NCI-H1092 (cell line): ENCODE measurements around the gene C19orf73.
"Not testable (repeated sequence)": the region's sequence is repeated elsewhere in the genome, so short reads cannot be mapped to it uniquely, and the experiment has no call there.

ENCODE experiments used
- DNase-seq: peaks from one replicate; lab custom pipeline; 2025; lab: John Stamatoyannopoulos, UW

The C19orf73 gene

DNA sequence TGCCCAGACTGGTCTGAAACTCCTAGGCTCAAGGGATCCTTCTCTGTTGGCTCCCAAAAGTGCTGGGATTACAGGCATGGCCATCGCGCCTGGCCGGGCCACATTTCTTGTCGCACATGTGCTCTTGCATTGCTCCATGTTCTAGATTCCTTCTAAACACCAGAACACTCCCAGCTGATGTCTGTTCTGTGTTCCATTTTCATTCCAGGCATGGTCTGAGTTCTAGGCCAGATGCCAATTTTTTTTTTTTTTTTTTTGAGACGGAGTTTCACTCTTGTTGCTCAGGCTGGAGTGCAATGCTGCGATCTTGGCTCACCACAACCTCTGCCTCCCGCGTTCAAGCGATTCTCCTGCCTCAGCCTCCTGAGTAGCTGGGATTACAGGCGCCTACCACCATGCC is 2.9 kb upstream of the C19orf73 start:
- not testable (repeated sequence) for DNase-seq

DNA sequence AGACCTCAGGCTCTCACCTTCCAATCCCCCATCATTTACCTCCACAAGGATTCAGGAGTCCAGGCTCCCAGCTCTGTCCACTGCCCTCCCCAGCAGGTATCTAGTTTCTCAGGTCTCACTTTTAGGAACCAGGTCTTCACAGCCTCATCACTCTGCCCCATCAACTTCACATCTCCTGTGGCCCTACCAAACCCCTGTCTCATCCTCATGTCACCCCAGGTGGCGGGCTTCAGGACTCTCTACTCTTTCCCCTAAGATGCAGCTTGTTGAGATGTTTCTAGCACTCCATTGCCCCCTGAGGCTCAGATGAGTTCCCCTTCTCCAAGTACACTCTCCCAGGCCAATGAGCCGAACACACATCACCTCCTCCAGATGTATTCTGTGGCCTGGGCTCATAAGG is 1.9 kb upstream of the C19orf73 start:
- DNase-seq, result no peak

DNA sequence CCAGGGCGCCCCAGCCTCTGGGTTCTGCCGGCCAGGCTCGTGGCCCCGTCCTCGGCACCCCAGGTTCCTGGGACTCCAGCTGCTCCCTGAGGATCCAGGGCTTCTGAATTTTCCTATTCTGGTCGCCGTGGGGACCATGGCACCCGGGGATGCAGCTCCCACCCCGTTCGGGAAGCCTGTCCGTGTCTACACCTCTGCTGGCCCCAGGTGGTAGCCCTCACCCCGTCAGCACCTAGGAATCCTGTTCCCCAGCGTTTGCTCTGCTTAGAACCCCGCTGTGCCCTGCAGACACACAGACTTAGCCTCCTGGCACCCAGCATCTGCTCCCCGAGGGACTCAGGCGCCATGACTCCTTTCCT is 1.4 kb upstream of the C19orf73 start:
- DNase-seq, result no peak

DNA sequence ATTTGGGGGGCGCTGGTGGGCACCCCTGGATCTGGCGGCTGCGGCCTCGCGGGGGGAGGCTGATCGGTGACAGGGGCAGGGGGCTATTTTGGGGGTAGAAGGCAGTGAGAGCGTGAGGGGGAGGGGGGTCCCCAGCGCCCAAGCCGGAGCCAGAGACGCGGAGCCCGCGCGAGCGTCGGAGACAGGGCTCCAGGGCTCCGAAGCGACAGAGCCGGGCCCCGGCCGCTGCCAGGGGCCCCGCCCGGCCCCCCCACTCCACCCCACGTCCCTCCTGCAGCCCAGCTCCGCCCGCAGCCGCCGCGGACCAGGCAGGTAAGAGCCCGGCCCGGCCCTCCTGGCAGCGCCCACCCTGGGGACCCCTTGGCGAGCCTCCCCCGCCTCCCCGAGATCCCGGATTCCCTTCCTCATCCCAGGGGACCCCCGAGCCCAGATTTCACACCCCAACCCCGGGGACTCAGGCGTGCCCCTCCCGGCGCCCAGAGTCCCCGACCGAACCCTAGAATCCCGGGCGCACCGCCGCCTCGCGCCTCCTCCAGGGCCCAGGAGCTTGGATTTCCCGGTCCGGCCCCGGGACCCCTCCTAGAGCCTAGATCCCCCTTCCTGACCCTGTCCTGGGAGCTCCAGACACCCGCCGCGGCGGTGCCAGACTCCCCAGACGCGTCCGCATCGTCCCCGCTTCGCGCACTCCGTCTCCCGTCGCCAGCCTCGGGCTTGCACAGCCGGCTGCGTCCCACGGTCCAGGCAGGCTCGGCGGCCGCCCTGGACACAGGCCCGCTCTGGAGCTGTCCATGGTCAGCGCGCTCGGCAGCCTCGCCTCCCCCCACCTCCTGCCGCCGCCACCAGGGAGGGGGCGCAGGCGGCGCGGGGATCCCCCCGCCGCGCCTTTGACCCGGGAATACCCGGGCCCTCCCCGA is 725 bp upstream of the C19orf73 start, which contains the start of gene PPFIA3:
Gene PPFIA3 (plus strand): TSS at position 134 of the 914 bp plus-strand sequence. CDS start 8,330 bp downstream, outside the sequence.
- DNase-seq, result no peak

DNA sequence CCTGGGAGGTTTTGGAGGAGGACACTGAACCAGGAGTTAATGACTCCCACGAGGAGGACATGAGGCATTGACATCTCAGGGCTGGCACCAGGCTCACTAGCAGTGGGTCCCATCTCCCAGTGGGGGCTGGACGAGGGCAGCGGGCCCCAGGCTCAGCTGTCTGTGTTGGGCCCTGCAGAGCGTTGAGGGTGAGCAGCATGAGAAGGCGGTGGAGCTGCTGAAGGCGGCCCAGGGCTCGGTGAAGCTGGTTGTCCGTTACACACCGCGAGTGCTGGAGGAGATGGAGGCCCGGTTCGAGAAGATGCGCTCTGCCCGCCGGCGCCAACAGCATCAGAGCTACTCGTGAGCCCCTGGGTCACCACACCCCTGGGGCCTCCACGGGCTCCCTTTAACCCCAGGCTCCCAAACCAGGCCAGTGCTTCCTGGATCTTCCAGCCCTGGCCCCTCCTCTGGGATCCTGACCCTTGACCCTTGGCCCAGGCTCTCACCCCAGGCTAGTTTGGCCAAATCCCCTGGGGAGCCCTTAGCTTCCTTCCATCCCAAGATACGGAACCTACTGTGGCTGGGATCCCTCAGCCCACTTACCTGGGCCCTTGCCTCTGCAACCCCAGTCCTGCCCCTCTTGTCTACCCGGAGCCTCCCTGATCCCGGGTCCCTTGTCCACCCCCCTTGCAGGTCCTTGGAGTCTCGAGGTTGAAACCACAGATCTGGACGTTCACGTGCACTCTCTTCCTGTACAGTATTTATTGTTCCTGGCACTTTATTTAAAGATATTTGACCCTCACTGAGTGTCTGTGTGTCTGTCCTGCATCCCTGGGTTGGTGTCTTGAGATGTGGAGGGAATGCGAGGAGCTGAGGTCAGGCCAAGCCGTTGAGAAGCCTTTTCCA is 1.0 kb downstream of the C19orf73 start:
- no peak for DNase-seq

DNA sequence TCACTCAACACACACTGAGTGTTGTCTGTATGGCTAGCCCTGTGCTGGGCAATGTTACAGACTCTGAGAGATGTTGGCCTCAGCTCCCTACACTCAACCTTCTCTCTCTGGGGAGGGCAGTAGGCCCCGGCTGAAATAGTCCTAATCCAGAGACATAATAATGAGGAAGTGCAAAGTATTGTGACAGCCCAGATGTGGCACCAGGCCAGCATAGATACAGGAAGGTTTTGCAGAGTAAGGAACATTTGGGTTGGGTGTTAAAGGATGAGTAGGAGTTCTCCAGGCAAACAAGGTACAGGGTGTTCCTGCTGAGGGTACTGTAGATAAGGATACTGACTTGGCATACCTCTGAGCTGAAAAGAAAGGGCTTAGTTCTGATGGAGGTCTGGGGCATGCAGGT is 2.4 kb downstream of the C19orf73 start:
- no peak for DNase-seq

DNA sequence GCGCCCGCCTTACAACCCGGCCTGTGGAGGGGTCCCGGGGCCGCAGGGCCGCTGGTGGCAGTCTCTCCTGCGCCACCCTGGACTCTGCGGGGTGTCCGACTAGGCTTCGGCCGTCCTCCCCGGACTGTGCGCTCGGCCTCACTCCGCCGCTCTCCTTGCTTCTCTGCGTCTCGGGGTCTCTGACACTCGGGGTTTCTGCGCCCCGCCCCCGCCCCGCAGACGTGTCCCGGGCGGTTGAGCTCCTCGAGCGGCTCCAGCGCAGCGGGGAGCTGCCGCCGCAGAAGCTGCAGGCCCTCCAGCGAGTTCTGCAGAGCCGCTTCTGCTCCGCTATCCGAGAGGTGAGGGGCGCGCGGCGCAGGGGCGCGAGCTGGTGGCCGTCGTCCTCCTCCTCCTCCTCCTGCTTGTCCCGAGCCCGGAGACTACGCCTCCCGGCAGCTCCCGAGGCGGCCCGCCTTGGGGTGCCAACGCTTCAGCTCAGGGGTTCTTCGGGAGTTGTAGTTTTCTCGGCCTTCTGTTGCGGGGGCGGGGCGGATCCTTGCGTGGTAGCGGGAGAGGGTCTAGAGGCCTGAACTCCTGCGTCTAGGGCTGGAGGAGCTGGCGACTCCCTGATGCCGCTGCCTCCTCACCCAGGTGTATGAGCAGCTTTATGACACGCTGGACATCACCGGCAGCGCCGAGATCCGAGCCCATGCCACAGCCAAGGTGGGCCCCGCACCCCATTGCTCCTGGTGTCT is 4.1 kb downstream of the C19orf73 start:
- DNase-seq, result peak; percentile 34

DNA sequence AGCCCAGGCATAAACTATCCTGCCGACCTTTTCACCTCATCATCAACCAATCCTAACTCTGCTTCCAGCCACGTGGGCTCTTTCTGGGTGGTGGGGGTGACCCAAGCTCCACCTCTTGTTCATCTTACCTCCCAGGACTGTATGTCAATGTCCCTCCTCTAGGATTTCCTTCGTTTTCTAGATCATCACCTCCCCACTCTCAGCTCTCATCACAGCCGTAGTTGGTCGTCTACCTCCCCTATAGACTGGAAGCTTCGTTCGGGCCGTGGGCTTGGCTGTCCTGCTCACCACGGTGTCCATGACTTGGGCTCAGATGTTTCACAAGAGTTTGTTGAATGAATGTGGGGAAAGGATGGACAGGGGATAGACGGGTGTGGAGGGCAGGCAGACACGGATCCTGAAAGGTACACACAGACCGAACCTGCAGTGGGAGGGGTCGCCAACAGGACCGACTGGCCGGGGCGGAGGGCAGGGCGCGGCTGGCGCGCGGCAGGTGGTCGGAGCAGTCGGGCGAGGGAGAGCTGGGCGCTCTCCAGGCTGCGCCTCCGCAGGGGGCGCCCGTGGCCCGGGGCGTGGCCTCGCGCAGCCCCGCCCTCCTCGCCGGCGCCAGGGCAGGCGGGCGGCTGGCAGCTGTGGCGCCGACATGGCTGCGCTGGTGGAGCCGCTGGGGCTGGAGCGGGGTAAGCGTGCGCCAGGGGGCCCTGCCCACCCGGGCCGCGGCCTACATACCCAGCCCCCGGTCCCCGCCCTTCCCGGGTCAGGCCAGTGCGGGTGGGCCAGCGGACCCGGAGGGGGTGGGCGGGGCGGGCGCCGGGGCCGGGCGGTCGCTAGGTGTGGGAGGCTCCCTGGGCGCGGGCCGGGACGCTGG is 4.9 kb downstream of the C19orf73 start, which contains the start of gene LIN7B:
Gene LIN7B (plus strand): TSS at position 609 of the 868 bp plus-strand sequence. CDS start 35 bp downstream, at position 644.
- DNase-seq, result peak; percentile 26

DNA sequence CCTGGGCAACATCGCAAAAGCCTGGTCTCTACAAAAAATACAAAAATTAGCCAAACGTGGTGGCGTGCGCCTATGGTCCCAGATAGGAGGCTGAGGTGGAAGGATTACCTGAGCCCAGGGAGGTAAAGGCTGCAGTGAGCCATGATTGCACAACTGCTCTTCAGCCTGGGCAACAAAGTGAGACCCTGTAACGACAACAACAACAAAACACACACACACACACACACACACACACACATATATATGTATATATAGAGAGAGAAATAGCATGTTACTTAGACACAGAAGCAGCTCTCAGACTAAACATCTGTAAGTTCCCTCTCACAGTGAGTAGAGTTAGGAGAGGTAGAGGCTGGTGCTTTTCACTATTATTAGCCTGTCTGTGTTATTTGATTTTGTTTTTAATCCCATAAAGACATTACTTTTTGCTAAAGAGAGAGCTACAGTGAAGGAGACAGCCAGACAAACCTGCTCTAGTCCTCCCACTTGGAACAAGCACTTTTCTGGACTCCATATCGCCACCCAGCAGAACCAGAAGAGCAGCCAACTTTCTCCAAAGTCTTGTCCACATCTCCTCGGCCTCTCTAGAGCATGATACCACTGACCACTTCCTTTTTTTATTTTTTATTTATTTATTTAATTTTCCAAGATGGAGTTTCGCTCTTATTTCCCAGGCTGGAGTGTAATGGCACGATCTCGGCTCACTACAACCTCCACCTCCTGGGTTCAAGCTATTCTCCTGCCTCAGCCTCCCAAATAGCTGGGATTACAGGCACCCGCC is 7.5 kb downstream of the C19orf73 start:
- DNase-seq, result no peak

DNA sequence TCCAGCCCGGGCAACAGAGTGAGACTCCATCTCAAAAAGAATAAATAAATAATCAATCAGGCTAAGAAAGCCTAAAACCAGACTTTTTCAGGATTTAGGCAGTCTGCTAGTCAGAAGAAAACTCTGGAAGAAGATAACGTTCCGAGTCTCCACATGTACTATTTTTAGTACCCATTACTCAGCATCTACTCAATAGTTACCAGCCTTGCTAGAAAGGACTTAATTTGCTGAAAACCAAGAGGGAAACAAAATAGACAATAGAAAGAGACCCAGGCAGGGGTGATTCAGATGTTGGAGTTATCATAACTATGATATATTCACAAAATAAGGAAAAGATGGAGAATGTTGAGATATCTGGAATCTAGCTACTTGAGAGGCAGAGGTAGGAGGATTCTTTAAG is 8.4 kb downstream of the C19orf73 start:
- no peak for DNase-seq

DNA sequence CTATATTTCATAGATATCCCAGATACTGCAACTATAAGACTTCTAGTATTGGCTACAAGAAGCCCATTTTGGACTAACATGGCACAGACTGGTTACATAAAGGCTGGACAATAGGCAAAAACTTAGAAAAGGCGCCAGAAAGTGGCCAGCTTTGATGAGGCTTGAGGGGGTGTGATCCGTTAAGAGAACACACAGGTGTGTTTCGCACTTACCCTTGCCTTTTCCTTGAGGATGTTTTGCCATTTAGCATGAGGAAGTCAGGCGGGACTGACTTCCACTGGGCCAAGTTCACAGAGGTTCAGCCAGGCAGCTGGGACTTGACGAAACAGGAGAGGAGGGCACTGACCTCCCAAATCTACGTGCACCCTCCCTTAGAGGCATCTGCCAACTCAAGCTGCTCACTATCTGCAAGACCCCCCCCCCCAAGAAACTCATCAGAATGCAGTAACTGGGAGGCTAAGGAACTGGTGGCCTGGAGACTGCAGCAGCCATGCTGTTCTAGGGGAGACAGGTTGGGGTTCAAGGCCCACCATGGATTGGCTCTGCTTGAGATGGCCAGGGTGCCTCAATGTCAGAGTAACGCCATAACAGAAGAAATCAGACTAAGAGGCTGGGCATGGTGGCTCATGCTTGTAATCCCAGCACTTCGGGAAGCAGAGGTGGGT is 9.2 kb downstream of the C19orf73 start:
- DNase-seq, result no peak

DNA sequence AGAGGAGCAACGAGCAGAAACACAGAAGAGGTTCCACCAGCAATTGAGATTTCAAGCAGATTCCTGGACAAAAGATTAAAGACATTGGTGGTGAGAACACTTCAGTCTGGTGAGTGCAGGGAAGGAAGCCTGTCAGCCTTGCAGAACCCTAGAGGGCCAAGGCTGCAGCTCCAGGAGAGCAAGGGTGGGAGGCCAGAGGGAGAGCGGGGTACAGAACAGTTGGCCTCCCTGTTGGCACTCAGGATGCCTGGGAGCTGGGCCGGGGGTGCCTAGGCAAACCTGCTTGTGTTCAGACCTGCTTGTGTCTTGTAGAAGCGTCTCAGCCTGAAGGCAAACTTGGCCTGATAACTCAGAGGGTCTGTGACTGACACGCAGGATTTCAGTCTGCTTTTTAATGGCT is 9.9 kb downstream of the C19orf73 start:
- no peak for DNase-seq

DNA sequence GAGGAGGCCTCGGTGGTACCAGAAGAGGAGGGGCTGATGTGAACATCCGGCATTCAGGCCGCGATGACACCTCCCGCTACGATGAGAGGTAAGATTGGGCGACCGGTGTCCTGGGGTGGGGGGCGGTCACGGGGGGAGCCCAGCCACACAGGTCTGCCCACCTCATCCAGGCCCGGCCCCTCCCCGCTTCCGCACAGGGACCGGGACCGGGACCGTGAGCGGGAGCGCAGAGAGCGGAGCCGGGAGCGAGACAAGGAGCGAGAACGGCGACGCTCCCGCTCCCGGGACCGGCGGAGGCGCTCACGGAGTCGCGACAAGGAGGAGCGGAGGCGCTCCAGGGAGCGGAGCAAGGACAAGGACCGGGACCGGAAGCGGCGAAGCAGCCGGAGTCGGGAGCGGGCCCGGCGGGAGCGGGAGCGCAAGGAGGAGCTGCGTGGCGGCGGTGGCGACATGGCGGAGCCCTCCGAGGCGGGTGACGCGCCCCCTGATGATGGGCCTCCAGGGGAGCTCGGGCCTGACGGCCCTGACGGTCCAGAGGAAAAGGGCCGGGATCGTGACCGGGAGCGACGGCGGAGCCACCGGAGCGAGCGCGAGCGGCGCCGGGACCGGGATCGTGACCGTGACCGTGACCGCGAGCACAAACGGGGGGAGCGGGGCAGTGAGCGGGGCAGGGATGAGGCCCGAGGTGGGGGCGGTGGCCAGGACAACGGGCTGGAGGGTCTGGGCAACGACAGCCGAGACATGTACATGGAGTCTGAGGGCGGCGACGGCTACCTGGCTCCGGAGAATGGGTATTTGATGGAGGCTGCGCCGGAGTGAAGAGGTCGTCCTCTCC is 11.1 kb downstream of the C19orf73 start:
- DNase-seq, result no peak

DNA sequence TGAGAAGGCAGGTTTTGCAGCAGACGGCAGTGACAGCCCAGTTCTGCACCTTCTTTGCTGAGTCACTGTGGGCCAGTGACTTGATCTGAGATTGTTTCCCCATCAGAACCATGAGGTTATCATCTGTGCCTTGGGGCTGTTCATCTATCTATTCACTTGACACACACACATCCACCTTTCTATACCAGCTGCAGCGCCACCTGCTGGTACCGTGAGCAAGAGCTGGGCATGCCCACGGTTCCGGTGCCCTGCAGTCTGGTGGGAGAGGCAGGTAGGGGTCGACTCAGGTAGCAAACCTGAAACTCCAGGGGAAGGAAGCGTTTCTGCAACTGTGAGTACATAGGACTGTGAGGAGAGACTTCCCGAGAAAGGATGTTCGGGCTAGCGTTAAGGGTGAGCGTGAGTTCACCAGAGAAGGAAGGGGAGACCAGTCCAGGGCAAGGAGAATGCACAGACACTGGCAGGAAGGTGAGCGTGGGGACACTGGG is 12.3 kb downstream of the C19orf73 start:
- DNase-seq, result no peak

DNA sequence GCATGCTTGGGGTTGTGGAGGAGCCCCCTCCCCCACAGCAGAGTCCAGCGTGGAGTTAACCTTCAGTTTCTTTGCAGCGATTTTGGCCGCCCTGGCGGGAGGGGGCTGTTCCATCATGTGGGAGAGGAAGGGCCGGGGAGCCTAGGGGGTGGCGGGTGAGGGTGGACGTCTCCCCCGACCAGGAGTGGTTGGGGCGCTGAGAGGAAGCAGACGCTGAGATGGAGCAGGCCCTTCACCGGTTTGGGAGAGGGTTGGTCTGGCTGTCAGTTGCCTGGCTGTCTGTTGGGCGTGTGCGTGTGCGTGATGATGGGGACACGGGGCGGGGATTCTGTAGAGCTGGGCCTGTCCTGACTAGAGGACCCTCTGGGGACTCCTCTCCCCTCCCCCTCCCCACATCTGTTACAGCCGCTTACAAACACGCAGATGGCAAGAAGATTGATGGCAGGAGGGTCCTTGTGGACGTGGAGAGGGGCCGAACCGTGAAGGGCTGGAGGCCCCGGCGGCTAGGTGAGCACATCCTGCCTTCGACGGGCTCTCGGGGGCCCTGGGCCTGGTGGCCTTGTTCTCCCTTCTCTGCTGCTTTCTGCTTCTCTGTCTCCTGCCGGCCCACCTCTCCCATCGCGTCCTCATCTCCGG is 14.6 kb downstream of the C19orf73 start:
- no peak for DNase-seq

DNA sequence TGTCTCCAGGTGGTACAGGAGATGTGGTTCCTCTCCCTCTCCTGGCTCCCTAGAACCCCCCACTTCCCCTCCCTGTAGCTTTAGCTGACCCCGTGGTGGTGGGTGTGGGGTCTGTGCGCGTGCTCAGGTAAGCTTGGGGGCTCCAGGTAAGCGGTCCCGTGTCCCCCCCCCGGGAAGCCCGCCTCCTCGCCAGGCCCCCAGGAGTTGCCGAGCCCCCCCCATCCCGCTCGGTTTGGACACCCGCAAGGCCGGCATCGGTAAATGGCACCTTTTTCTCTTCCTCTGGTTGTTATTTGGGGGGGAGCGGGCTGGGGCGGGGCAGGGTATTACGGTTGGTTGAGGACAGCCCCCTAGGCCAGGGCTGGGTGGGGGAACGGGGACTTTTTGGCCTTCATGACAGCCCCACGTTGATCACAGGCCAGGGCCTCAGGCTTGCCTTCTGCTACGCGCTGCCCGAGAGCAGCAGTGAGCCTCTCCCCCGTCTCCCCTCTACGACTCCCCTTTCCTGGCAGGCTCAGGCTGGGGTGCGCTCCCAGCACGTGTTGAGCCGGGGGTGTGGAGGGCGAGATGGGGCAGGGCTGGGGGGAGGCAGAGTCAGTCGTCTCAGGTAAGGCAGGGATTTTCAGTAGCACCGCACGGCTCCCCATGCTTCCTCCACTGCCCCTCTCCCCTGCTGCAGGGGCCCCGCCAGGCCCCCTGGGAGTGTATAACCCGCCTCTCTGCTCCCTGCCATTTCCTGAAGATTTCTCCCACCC is 15.4 kb downstream of the C19orf73 start:
- no peak for DNase-seq

DNA sequence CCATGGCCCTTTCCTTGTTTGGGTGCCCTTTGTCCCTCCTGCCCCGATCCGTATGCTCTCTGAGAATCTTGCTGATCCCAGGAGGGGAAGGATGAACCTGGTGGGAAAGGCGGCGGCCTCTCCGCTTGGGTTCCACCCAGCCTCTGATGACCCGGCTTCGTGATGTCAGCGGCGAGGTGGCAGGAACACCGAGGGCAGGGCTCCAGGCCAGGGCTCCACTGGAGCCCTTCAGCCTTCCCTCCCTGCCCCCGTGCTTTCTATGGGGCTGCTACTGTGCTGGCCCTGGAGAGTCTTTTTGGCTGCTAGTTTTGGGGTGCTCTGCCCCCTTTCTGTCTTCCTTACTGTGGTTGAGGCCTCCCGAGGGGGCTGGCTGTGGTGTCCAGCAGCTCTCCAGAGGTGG is 16.6 kb downstream of the C19orf73 start:
- DNase-seq, result no peak
